ENCODE data around the gene PUS1. TPM values are rescaled to one million over a fixed set of nuclear protein-coding genes. Genes with fewer than 3 reads are reported as not detected.

Gene PUS1
- total and polyA plus RNA-seq, 9 of the 15 experiments (the other 6 are each of a cell fraction or from before 2014, with no cell fraction given): 1.9 to 90.8 (median 30.0) TPM

GRCh38 chr12:131929581-131930456, 743 bp downstream of the PUS1 start (continued):
- TF ChIP-seq PRDM10 (IDR thresholded peaks at IDR 0.05; ENCODE audit: partially characterized antibody) (no peak), RAD51 (IDR thresholded peaks at IDR 0.05; ENCODE audit: borderline replicate concordance, low read depth) (no peak), ZFX (CRISPR knock-in tag; IDR thresholded peaks at IDR 0.05) (peak; percentile 55), KLF1 (tag; IDR thresholded peaks at IDR 0.05) (peak; percentile 72), ATF2 (CRISPR knock-in tag; IDR thresholded peaks at IDR 0.05) (no peak), NFIC (IDR thresholded peaks at IDR 0.05) (no peak), HMGN3 (IDR thresholded peaks at IDR 0.05; ENCODE audit: borderline replicate concordance, extremely low read depth, insufficient read length, low read depth, low read length) (no peak), ZBTB34 (CRISPR knock-in tag; IDR thresholded peaks at IDR 0.05) (no peak), TAF9B (IDR thresholded peaks at IDR 0.05; ENCODE audit: partially characterized antibody) (no peak), RBBP5 (IDR thresholded peaks at IDR 0.05; ENCODE audit: borderline replicate concordance, insufficient read depth, low read length, poor library complexity, severe bottlenecking) (peak; percentile 16), NCOA6 (IDR thresholded peaks at IDR 0.05) (no peak), PHB2 (IDR thresholded peaks at IDR 0.05; ENCODE audit: low read depth) (no peak), ZBTB9 (CRISPR knock-in tag; IDR thresholded peaks at IDR 0.05) (no peak), CTBP1 (IDR thresholded peaks at IDR 0.05; ENCODE audit: borderline replicate concordance) (peak; percentile 73; the same call in 1 of the 2 replicates), MCM3 (IDR thresholded peaks at IDR 0.05) (no peak), ZBTB8A (IDR thresholded peaks at IDR 0.05; ENCODE audit: partially characterized antibody) (no peak), CHCHD3 (CRISPR knock-in tag; IDR thresholded peaks at IDR 0.05) (no peak), KHSRP (IDR thresholded peaks at IDR 0.05) (no peak), EWSR1 (IDR thresholded peaks at IDR 0.05; ENCODE audit: borderline replicate concordance, low read depth, partially characterized antibody) (no peak)
